ENCODE data around the gene GCDH. TPM values are rescaled to one million over a fixed set of nuclear protein-coding genes. Genes with fewer than 3 reads are reported as not detected.

The GCDH gene
- polyA plus RNA-seq, 1 donor (not counting 4 experiments of a cell fraction or from before 2014, with no cell fraction given): 11.5 TPM

DNA sequence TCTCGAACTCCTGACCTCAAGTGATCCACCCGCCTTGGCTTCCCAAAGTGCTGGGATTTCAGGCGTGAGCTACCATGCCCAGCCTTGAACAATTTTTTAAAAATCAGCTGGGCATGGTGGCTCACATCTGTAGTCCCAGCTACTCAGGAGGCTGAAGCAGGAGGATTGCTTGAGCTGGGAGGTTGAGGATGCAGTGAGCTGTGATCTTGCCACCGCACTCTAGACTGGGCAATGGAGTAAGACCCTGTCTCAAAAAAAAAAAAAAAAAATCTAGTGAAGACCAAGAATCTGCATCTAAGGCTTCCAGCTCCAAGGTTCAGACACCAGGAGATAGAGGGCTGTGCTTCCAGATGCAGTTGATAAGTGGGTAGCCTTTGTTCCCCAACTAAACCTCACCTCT lies 26.8 kb upstream of the GCDH start:
- H3K9me3 ChIP-seq (ENCODE audit: control insufficient read depth, low read depth, low read length): no peaks in the 10 kb centered on the region
- FAIRE-seq: no peak
- H2AFZ ChIP-seq (ENCODE audit: control insufficient read depth, low read length): no peak overlapping the region
- no peaks in the 10 kb centered on the region for H3K9me1 ChIP-seq (ENCODE audit: control insufficient read depth, extremely low read depth, insufficient read depth, low read length)
- TF ChIP-seq CTCF (optimal IDR thresholded peaks at IDR 0.05 in 1 of 3, IDR thresholded peaks at IDR 0.05 in 1 of 3, conservative IDR thresholded peaks at IDR 0.05 in 1 of 3; ENCODE audit: extremely low read depth in 1 of 3, insufficient read depth in 2 of 3, low read length in 3 of 3) (no peak), EZH2 (IDR thresholded peaks at IDR 0.05; ENCODE audit: low read length) (no peak)
- no peaks in the 10 kb centered on the region for H3K27me3 ChIP-seq (ENCODE audit: control insufficient read depth, extremely low read depth, insufficient read depth, low read length)
- no peak overlapping the region for H3K27ac ChIP-seq (ENCODE audit: control insufficient read depth, insufficient read depth, low read length)
- H3K36me3 ChIP-seq (ENCODE audit: control insufficient read depth in 2 of 2, extremely low read depth in 1 of 2, insufficient read depth in 2 of 2, low read length in 2 of 2): no peaks in the 10 kb centered on the region
- peaks cover 9% of the 10 kb centered on the region for H3K4me1 ChIP-seq (ENCODE audit: control insufficient read depth, extremely low read depth, insufficient read depth, low read length)
- dilution Hi-C loops (cut with MboI; ENCODE audit: extremely low pct_ligation_motif_present, low sequenced_read_pairs): no loop called here
- H4K20me1 ChIP-seq (ENCODE audit: control insufficient read depth, extremely low read depth, insufficient read depth, low read length): no peaks in the 10 kb centered on the region
- DNase-seq (ENCODE audit: low read depth, low spot score): no peak
- H3K79me2 ChIP-seq (ENCODE audit: control insufficient read depth, insufficient read depth, low read length): no peaks in the 10 kb centered on the region
- H3K4me3 ChIP-seq (ENCODE audit: control insufficient read depth in 2 of 3, extremely low read depth in 1 of 3, insufficient read depth in 2 of 3, low read depth in 1 of 3, low read length in 3 of 3): no peak overlapping the region
- H3K4me2 ChIP-seq (ENCODE audit: control insufficient read depth, extremely low read depth, insufficient read depth, low read depth, low read length): no peak overlapping the region
- no peak overlapping the region for H3K9ac ChIP-seq (ENCODE audit: control insufficient read depth, extremely low read depth, insufficient read depth, low read length)

- FAIRE-seq: no peak
Observed at GRCh38 chr19:12864721-12865715, 25.9 kb upstream of the GCDH start.

More at GRCh38 chr19:12864721-12865715, 25.9 kb upstream of the GCDH start:
- Histone ChIP-seq H3K9me3 (ENCODE audit: control insufficient read depth, low read depth, low read length) (no peaks in the 10 kb centered on the region), H2AFZ (ENCODE audit: control insufficient read depth, low read length) (no peak overlapping the region), H3K4me2 (ENCODE audit: control insufficient read depth, extremely low read depth, insufficient read depth, low read depth, low read length) (no peak overlapping the region), H3K27ac (ENCODE audit: control insufficient read depth, insufficient read depth, low read length) (no peak overlapping the region), H3K4me3 (ENCODE audit: control insufficient read depth in 2 of 3, extremely low read depth in 1 of 3, insufficient read depth in 2 of 3, low read depth in 1 of 3, low read length in 3 of 3) (no peak overlapping the region), H3K9me1 (ENCODE audit: control insufficient read depth, extremely low read depth, insufficient read depth, low read length) (no peaks in the 10 kb centered on the region), H3K79me2 (ENCODE audit: control insufficient read depth, insufficient read depth, low read length) (no peaks in the 10 kb centered on the region), H3K9ac (ENCODE audit: control insufficient read depth, extremely low read depth, insufficient read depth, low read length) (no peak overlapping the region), H3K4me1 (ENCODE audit: control insufficient read depth, extremely low read depth, insufficient read depth, low read length) (peaks cover 9% of the 10 kb centered on the region), H3K36me3 (ENCODE audit: control insufficient read depth in 2 of 2, extremely low read depth in 1 of 2, insufficient read depth in 2 of 2, low read length in 2 of 2) (no peaks in the 10 kb centered on the region), H4K20me1 (ENCODE audit: control insufficient read depth, extremely low read depth, insufficient read depth, low read length) (no peaks in the 10 kb centered on the region), H3K27me3 (ENCODE audit: control insufficient read depth, extremely low read depth, insufficient read depth, low read length) (no peaks in the 10 kb centered on the region)
- no peak for TF ChIP-seq EZH2 (IDR thresholded peaks at IDR 0.05; ENCODE audit: low read length)
- DNase-seq (ENCODE audit: low read depth, low spot score): no peak
- dilution Hi-C loops (cut with MboI; ENCODE audit: extremely low pct_ligation_motif_present, low sequenced_read_pairs): no loop called here
